ENCODE data around the gene JRKL.
"Not testable (repeated sequence)": the region's sequence is repeated elsewhere in the genome, so short reads cannot be mapped to it uniquely, and the experiment has no call there.

JRKL gene

DNA sequence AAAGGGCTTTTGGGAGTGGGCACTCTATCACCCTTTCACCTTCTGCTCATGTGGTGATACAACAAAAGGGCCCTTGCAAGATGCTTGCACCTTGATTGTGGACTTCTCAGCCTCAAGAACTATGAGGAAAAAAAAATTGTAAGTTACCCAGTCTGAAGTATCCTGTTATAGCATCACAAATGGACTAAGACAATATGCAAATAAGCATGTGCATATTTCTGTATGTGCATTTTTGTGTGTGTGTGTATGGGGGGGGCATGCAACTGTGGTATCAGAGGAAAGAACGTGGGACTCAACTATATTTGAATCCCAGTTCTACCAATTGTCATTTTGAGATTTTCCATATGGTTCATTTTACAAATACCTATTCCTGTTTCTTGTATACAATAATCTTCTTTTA, 10.9 kb downstream of the JRKL start:
- Histone ChIP-seq H3K27ac (no peak overlapping the region), H3K9me3 (ENCODE audit: control insufficient read depth, low read length) (no peaks in the 10 kb centered on the region), H3K27me3 (ENCODE audit: control insufficient read depth, insufficient read depth, low read length) (no peaks in the 10 kb centered on the region), H3K4me2 (ENCODE audit: low read length) (no peak overlapping the region), H3K79me2 (no peaks in the 10 kb centered on the region), H3K9ac (no peak overlapping the region), H3K36me3 (ENCODE audit: control insufficient read depth, insufficient read depth, low read length) (no peaks in the 10 kb centered on the region), H2AFZ (no peak overlapping the region), H3K4me3 (ENCODE audit: low read depth, low read length) (no peak overlapping the region), H3K4me1 (no peaks in the 10 kb centered on the region)
- TF ChIP-seq, protein P1, sequence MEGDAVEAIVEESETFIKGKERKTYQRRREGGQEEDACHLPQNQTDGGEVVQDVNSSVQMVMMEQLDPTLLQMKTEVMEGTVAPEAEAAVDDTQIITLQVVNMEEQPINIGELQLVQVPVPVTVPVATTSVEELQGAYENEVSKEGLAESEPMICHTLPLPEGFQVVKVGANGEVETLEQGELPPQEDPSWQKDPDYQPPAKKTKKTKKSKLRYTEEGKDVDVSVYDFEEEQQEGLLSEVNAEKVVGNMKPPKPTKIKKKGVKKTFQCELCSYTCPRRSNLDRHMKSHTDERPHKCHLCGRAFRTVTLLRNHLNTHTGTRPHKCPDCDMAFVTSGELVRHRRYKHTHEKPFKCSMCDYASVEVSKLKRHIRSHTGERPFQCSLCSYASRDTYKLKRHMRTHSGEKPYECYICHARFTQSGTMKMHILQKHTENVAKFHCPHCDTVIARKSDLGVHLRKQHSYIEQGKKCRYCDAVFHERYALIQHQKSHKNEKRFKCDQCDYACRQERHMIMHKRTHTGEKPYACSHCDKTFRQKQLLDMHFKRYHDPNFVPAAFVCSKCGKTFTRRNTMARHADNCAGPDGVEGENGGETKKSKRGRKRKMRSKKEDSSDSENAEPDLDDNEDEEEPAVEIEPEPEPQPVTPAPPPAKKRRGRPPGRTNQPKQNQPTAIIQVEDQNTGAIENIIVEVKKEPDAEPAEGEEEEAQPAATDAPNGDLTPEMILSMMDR (IDR thresholded peaks at IDR 0.05): no peak

DNA sequence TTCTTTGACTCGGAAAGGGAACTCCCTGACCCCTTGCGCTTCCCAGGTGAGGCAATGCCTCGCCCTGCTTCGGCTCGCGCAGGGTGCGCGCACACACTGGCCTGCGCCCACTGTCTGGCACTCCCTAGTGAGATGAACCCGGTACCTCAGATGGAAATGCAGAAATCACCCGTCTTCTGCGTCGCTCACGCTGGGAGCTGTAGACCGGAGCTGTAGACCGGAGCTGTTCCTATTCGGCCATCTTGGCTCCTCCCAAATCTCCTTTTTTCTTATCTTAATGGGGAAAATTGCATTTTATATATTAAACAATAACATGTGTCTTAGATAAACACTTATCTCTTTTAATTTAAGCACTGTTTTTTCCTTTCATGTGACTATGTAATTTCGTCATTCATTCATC, 21.6 kb downstream of the JRKL start:
- not testable (repeated sequence) for H3K4me3 ChIP-seq (ENCODE audit: low read depth, low read length); H3K27ac ChIP-seq; H3K4me2 ChIP-seq (ENCODE audit: low read length); H3K36me3 ChIP-seq (ENCODE audit: control insufficient read depth, insufficient read depth, low read length); H3K4me1 ChIP-seq; H3K9ac ChIP-seq; H3K9me3 ChIP-seq (ENCODE audit: control insufficient read depth, low read length); H3K27me3 ChIP-seq (ENCODE audit: control insufficient read depth, insufficient read depth, low read length); H3K79me2 ChIP-seq; H2AFZ ChIP-seq

DNA sequence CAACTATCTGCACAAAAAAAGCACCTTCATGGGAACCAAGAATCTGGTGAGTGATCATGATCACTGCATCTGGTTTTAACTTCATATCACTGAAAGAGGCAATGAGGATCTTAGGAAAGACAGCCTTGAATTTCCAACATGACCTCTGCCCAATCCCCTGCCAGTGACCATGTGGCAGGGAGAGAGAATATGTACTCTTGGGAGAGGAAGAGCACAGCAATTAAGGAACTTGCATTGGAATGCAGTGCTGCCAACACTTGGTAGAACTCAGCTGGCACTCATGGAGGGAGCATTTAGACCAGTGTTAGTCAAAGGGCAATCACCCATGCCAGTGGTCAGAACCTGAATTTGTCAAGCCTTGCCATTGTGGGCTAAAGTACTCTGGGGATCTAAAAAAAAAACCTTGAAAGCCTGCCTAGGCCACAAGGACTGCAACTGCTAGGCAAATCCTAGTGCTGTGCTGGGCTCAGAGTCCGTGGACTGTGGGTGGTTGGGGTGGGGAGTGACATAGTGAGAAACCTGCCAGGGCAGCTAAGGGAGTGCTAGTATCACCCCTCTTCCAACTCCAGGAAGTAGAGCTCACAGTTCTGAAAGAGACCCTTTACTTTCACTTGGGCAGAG, 23.1 kb downstream of the JRKL start:
- H3K9me3 ChIP-seq (ENCODE audit: control insufficient read depth, low read length): no peaks in the 10 kb centered on the region
- no peak overlapping the region for H3K9ac ChIP-seq
- no peak overlapping the region for H2AFZ ChIP-seq
- H3K27ac ChIP-seq: no peak overlapping the region
- H3K27me3 ChIP-seq (ENCODE audit: control insufficient read depth, insufficient read depth, low read length): no peaks in the 10 kb centered on the region
- no peaks in the 10 kb centered on the region for H3K4me1 ChIP-seq
- no peaks in the 10 kb centered on the region for H3K79me2 ChIP-seq
- TF ChIP-seq, protein P1 (IDR thresholded peaks at IDR 0.05): no peak
- no peaks in the 10 kb centered on the region for H3K36me3 ChIP-seq (ENCODE audit: control insufficient read depth, insufficient read depth, low read length)
- H3K4me2 ChIP-seq (ENCODE audit: low read length): no peak overlapping the region
- H3K4me3 ChIP-seq (ENCODE audit: low read depth, low read length): no peak overlapping the region

DNA sequence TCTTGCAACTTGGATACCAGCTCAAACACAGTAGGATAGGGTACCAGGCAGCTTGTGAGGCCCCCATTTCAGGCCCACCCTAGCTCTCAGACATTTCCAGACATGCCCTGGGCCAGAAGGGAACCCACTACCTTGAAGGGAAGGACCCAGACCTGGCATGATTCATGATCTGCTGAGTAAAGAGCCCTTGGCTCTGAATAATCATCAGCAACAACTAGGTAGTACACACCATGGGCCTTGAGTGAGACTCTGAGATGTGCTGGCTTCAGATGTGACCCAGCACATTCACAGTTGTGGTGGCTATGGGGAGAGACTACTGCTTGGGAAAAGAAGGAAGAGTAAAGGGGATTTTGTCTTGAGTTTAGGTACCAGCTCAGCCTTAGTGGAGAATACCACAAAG, 23.6 kb downstream of the JRKL start:
- H3K9ac ChIP-seq: no peak overlapping the region

DNA sequence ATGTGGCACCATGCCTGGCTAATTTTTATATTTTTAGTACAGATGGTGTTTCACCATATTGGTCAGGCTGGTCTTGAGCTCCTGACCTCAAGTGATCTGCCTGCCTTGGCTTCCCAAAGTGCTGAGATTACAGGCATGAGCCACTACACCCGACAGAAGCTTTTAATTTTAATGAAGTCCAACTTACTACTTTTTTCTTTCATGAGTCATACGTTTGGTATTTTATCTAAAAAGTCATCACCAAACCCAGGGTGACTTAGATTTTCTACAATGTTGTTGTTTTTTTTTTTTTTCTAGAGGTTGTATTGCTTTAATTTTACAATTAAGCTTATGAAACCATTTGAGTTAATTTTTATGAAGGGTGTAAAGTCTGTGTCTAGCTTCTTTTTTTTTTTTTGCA, 34.9 kb downstream of the JRKL start:
- Histone ChIP-seq H3K27ac (no peak overlapping the region), H2AFZ (no peak overlapping the region)
- TF ChIP-seq, protein P1 (IDR thresholded peaks at IDR 0.05): no peak

More for the DNA sequence above, 23.6 kb downstream of the JRKL start:
- H3K9me3 ChIP-seq (ENCODE audit: control insufficient read depth, low read length): no peaks in the 10 kb centered on the region
- TF ChIP-seq, protein P1 (IDR thresholded peaks at IDR 0.05): no peak
- no peak overlapping the region for H3K4me2 ChIP-seq (ENCODE audit: low read length)
- H3K36me3 ChIP-seq (ENCODE audit: control insufficient read depth, insufficient read depth, low read length): no peaks in the 10 kb centered on the region
- no peak overlapping the region for H2AFZ ChIP-seq
- no peaks in the 10 kb centered on the region for H3K27me3 ChIP-seq (ENCODE audit: control insufficient read depth, insufficient read depth, low read length)
- H3K27ac ChIP-seq: no peak overlapping the region
- H3K4me3 ChIP-seq (ENCODE audit: low read depth, low read length): no peak overlapping the region
- no peaks in the 10 kb centered on the region for H3K4me1 ChIP-seq
- no peaks in the 10 kb centered on the region for H3K79me2 ChIP-seq

More for the DNA sequence above, 34.9 kb downstream of the JRKL start:
- H3K79me2 ChIP-seq: no peaks in the 10 kb centered on the region
- no peak overlapping the region for H3K4me3 ChIP-seq (ENCODE audit: low read depth, low read length)
- no peaks in the 10 kb centered on the region for H3K27me3 ChIP-seq (ENCODE audit: control insufficient read depth, insufficient read depth, low read length)
- no peaks in the 10 kb centered on the region for H3K4me1 ChIP-seq
- H3K9ac ChIP-seq: no peak overlapping the region
- no peaks in the 10 kb centered on the region for H3K9me3 ChIP-seq (ENCODE audit: control insufficient read depth, low read length)
- H3K4me2 ChIP-seq (ENCODE audit: low read length): no peak overlapping the region
- no peaks in the 10 kb centered on the region for H3K36me3 ChIP-seq (ENCODE audit: control insufficient read depth, insufficient read depth, low read length)
